Activated CD4-positive, alpha-beta T cell treated with anti-CD3 and anti-CD28 coated beads, Interleukin-2, amount 50 U/mL, for 4 hours (primary cell): ENCODE data around the gene GYG2.
"Not testable (repeated sequence)": the region's sequence is repeated elsewhere in the genome, so short reads cannot be mapped to it uniquely, and the experiment has no call there.

Experiments used
- DNase-seq, 2 experiments: peaks; one replicate each; pipeline ENCODE4 v3.0.0-alpha.2; 2020

GYG2 gene

DNA sequence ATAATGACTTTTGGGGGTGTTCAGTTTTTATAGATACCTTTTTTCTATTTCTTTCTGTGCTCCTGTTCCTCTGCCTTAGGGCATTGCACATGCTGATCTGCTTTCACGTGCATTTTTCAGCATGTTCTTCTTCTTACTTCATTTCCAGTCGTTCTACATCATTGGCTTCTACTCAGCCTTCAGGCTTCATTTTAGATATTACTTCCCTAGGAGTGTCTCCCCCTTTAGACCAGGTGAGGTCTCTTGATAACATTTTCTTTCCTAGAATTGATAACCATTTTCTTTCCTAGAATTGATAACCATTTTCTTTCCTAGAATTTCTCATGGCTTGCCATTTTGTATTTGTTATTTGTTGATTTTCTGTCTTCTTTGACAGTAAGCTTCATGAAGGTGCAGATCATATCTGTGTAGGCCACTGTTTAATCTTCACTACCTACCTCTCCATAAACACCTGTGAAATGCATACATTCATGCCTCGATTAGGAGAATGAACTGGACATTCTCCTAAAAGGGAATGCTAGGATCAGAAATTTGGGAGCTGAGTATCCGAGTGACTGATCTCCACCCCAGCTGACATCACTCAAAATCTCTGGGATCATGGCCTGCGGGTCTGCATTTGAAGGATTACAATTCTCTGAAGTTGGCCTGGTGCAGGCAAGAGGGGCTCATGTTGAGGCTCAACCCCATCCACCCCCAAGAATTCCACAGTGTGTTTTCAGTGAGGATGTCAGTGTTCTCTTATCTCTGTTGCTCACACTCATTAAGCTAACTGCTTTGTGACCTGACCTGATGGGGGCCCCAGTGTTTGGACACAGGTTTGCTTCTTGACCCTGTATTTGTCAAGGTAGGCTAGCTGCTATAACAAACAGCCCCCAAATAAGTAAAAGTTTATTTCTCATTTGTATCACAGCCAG lies 45.7 kb downstream of the GYG2 start:
- no peak for DNase-seq

DNA sequence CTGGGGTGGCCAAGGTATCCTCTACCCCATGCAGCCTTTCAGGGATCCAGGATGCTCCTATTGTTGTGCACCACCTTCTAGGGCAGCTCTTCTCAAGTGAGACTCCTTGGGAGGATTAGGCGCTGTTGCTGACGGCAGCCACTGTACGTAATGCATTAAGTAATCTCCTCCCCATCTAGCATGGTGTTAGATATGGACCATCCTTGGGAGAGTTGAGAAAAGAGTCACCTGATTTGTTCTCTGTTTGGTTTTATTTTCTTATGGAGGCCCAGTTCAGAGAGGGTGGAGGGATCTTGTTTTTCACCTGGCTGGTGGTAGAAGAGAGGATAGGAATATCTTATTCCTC lies 46.4 kb downstream of the GYG2 start:
- no peak for DNase-seq

DNA sequence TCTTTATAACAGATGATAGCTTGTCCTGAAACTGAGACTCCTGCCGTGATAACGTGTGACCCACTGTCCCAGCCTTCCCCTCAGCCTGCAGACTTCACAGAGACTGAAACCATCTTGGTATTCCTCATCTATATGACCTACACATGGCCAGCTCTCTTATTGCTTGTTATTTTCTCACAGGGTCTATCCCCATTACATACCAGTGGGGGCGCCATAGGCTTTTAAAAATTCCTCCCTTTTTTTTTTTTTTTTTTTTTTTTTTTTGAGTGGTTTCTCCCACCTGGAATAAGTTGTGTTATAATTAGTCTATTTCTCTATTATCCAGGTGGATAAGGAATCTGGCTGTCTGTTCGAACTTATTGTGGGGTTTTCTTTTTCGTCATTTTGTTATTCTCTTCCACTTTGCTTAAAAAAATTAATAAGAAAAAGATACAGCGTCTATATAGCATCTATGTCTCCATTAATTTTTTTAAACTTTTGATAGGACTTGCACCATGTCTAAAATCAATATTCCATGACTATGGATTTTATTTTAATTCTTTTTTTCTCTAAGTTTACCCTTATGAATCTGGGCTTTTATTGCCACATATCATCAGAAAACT lies 47.2 kb downstream of the GYG2 start:
- DNase-seq, result no peak

GRCh38 chrX:2878563-2878962 lies 49.8 kb downstream of the GYG2 start:
- DNase-seq, result no peak

- no peak for DNase-seq
Observed at GRCh38 chrX:2879670-2880069, 50.9 kb downstream of the GYG2 start.

DNA sequence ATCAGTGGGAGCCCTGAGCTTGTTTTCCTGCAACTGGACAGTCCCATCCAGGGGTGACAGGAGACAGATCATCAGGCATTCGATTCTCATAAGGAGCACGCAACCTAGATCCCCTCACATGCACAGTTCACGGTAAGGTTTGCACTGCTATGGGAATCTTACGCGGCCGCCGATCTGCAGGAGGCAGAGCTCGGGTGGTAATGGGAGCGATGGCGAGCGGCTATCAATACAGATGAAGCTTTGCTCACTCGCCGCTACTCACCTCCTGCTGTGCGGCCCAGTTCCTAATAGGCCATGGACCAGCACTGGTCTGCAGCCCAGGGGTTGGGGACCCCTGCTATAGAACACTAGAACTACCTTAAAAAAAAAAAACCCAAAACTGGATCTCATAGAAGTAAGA lies 55.0 kb downstream of the GYG2 start:
- no peak for DNase-seq

- no peak for DNase-seq
Observed at GRCh38 chrX:2888309-2888708, 59.6 kb downstream of the GYG2 start.

GRCh38 chrX:2889045-2889605 lies 60.4 kb downstream of the GYG2 start:
- no peak for DNase-seq

GRCh38 chrX:2889706-2890490 lies 61.2 kb downstream of the GYG2 start:
- not testable (repeated sequence) for DNase-seq

DNA sequence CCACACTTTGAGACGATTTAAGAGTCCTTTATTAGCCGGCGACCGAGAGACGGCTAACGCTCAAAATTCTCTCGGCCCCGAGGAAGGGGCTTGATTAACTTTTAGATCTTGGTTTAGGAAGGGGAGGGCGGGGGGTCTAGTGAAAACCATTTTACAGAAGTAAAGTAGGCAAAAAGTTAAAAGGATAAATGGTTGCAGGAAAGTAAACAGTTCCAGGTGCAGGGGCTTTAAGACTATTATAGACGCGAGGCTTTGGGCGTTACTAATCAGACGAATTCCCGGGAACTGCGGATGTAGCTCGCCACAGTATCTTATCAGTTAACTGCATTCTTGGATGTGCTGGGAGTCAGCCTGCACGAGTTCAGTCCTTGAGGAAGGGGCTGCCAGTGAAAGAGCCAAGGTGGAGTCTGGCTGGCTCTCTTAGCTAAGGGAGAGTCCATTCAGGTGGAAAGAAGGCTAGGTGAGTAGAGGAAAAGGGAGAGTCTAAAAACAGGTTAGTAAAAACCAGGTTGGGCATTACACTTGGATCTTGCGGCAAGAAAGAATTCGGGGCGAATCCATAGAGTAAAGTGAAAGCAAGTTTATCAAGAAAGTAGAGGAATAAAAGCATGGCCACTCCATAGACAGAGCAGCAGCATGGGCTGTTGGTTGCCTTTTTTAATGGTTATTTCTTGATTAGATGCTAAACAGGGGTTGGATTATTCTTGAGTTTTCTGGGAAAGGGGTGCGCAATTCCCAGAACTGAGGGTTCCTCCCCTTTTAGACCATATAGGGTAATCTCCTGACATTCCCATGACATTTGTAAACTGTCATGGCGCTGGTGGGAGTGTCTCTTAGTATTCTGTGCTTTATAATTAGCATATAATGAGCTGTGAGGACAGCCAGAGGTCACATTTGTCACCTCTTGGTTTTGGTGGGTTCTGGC lies 62.1 kb downstream of the GYG2 start:
- DNase-seq, result not testable (repeated sequence)

DNA sequence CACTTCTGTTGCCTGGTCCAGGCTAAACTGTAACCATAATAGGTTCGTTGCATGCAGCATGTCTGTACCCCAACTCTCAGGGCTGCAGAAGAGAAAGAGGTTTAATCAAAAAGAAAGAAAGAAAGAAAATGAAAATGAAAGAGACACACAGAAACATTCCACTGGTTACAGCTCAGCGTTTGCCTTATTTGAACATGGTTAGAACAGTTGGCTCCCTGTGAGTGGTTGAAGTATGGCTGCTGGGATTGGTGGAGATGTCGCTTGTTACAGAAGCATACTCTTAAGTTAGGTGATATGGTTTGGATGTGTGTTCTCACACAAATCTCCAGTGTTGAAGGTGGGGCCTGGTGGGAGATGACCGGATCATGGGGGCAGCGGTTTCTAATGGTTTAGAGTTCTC lies 64.1 kb downstream of the GYG2 start:
- no peak for DNase-seq

DNA sequence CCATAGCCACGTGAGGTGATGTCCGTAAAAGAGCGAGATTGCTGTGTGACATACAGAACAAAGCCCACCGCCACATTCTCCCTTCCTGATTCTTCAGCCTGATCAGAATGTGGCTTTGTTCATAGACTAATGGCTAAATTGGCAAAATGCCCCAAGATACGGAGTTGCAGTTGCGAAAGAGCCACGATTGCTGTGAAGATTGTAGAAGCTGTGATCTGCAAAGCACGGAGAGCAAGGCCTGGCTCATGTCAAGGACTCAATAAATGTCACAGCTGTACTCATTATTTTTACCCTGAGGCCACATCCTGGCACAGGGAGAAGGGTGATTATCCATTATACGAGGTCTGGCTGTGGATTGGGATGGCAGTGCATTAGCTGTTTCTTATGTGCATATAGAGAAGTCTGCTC lies 66.2 kb downstream of the GYG2 start:
- DNase-seq, result no peak

DNA sequence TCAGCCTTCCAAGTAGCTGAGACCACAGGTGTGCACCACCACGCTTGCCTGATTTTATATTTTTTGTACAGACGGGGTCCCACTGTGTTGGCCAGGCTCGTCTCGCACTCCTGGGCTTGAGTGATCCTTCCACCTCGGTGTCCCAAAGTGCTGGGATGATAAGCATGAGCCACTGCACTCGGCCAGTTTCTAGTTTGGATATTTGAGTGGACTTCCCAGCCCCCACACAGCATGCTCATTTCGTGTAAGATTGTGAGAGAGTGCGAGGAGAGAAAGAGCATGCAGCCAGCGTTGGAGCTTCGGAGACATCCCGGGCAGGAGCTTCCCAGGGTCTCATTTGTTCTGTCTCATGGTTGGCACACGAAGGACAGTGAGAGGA lies 68.6 kb downstream of the GYG2 start:
- DNase-seq, result no peak

GRCh38 chrX:2897690-2898623 lies 69.2 kb downstream of the GYG2 start:
- DNase-seq, result not testable (repeated sequence)

DNA sequence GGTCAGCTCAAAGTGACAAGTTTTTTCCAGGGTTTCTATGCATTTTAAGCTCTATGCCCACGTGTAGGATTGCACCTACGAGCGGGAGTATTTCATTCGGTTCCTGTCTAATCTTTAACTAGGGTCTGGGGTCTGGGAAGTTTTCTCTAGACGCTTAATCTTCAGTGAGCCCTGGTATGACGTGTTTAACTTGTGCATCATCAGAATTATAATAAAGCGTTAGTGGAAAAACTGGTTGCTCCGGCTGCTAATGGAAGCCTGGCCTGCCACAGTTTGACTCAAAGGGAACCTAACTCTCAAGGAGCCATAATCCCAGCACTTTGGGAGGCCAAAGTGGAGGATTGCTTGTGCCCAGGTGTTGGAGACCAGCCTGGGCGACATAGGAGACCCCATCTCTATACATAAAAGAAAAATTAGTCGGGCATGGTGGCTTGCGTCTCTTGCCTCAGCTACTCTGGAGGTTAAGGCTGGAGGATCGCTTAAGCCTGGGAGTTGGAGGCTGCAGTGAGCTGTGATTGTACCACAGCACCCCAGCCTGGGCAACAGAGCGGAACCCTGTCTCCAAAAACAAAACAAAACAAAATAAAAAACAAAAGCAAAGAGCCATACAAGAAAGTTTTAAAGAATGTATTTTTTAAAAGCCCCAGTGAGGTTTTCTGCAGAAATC lies 70.2 kb downstream of the GYG2 start:
- DNase-seq, result no peak

- DNase-seq, result no peak
Observed at GRCh38 chrX:2901367-2902036, 72.8 kb downstream of the GYG2 start.

DNA sequence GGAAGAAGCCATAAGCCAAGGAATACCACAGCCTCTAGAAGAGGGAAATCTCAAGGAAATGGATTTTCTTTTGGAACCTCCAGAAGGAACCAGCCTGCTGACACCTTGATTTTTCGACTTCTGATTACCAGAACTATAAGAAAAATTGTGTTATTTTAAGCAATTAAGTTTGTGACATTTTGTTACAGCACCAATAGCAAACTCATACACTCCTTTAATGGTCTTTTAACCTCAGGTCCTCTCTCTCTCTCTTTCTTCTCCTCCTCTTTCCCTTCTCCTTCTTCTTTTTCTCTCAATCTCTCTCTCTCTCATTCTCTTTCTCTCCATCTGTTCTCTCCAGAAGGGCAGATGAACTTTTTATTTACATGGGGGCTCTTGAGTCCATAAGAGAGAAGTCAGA lies 74.1 kb downstream of the GYG2 start:
- DNase-seq, result no peak

- DNase-seq, result no peak
Observed at GRCh38 chrX:2903366-2903765, 74.6 kb downstream of the GYG2 start.

GRCh38 chrX:2907295-2907694 lies 78.6 kb downstream of the GYG2 start:
- no peak for DNase-seq

DNA sequence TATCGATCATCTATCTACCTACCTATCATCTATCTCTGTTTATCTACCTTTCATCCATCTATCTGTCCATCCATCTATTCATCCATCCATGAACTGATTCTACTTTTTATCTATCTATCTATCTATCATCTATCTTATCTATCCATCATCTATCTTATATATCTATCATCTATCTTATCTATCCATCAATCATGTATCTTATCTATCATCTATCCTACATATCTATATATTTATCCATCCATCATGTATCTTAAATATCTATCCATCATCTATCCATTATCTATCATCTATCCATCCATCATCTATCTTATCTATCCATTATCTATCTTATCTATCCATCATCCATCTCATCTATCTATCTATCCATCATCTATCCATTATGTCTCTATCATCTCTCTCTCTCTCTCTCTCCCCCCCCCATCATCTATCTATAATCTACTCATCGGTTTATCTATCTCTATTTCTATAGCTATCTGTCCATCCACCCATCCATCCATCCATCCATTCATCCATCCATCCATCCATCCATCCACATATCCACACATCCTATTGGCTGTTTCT lies 79.5 kb downstream of the GYG2 start:
- no peak for DNase-seq
